Measurements from ENCODE around the gene EXD3. TPM values are rescaled to one million over a fixed set of nuclear protein-coding genes. Genes with fewer than 3 reads are reported as not detected.

Gene EXD3
- total and polyA plus RNA-seq, 5 donors, result 7.9 to 14.6 (median 12.6) TPM

- Histone ChIP-seq H3K4me3 (ENCODE audit: low read length) (no peak overlapping the region), H3K4me1 (ENCODE audit: control insufficient read depth, insufficient read depth, low read length) (no peaks in the 10 kb centered on the region), H3K27ac (ENCODE audit: low read length) (no peak overlapping the region), H3K27me3 (ENCODE audit: control insufficient read depth, insufficient read depth) (no peaks in the 10 kb centered on the region), H3K9me3 (ENCODE audit: control insufficient read depth, low read length) (no peaks in the 10 kb centered on the region)
- DNase-seq, result no peak
- WGBS, result 92% methylated on average over 5 of the region's 5 CpGs
- intact Hi-C loops (cut with DNase I), result no loop called here
- no peak for ATAC-seq
Observed at GRCh38 chr9:137359850-137360249, 63.1 kb downstream of the EXD3 start.

GRCh38 chr9:137358126-137358525 lies 64.8 kb downstream of the EXD3 start:
- no peaks in the 10 kb centered on the region for H3K4me1 ChIP-seq (ENCODE audit: control insufficient read depth, insufficient read depth, low read length)
- H3K27me3 ChIP-seq (ENCODE audit: control insufficient read depth, insufficient read depth), result no peaks in the 10 kb centered on the region
- no peak overlapping the region for H3K27ac ChIP-seq (ENCODE audit: low read length)
- intact Hi-C loops (cut with DNase I), result no loop called here
- ATAC-seq (no peak), DNase-seq (peak in 1 of 3 donors; percentile 38)
- H3K9me3 ChIP-seq (ENCODE audit: control insufficient read depth, low read length), result no peaks in the 10 kb centered on the region
- H3K4me3 ChIP-seq (ENCODE audit: low read length), result no peak overlapping the region
- 96% methylated on average over 10 of the region's 10 CpGs for WGBS

GRCh38 chr9:137357166-137357565 lies 65.8 kb downstream of the EXD3 start:
- DNase-seq (no peak), ATAC-seq (no peak)
- no peak overlapping the region for H3K27ac ChIP-seq (ENCODE audit: low read length)
- intact Hi-C loops (cut with DNase I), result no loop called here
- 86% methylated on average over 4 of the region's 4 CpGs for WGBS
- no peaks in the 10 kb centered on the region for H3K9me3 ChIP-seq (ENCODE audit: control insufficient read depth, low read length)
- H3K27me3 ChIP-seq (ENCODE audit: control insufficient read depth, insufficient read depth), result no peaks in the 10 kb centered on the region
- no peak overlapping the region for H3K4me3 ChIP-seq (ENCODE audit: low read length)
- H3K4me1 ChIP-seq (ENCODE audit: control insufficient read depth, insufficient read depth, low read length), result no peaks in the 10 kb centered on the region

- 89% methylated on average over 18 of the region's 18 CpGs for WGBS
- no peaks in the 10 kb centered on the region for H3K4me1 ChIP-seq (ENCODE audit: control insufficient read depth, insufficient read depth, low read length)
- no peaks in the 10 kb centered on the region for H3K27me3 ChIP-seq (ENCODE audit: control insufficient read depth, insufficient read depth)
- DNase-seq (peak in 1 of 3 donors; percentile 41), ATAC-seq (no peak)
- intact Hi-C loops (cut with DNase I), result no loop called here
- no peak overlapping the region for H3K4me3 ChIP-seq (ENCODE audit: low read length)
- no peak overlapping the region for H3K27ac ChIP-seq (ENCODE audit: low read length)
- no peaks in the 10 kb centered on the region for H3K9me3 ChIP-seq (ENCODE audit: control insufficient read depth, low read length)
Observed at GRCh38 chr9:137355761-137356365, 67.1 kb downstream of the EXD3 start.

- WGBS, result 93% methylated on average over 29 of the region's 30 CpGs
- no peak overlapping the region for H3K4me3 ChIP-seq (ENCODE audit: low read length)
- H3K4me1 ChIP-seq (ENCODE audit: control insufficient read depth, insufficient read depth, low read length), result no peaks in the 10 kb centered on the region
- H3K27ac ChIP-seq (ENCODE audit: low read length), result no peak overlapping the region
- no peak for DNase-seq
- no peaks in the 10 kb centered on the region for H3K27me3 ChIP-seq (ENCODE audit: control insufficient read depth, insufficient read depth)
- H3K9me3 ChIP-seq (ENCODE audit: control insufficient read depth, low read length), result no peaks in the 10 kb centered on the region
- intact Hi-C loops (cut with DNase I), result no loop called here
- ATAC-seq, result no peak
Observed at GRCh38 chr9:137354845-137355760, 67.9 kb downstream of the EXD3 start.

GRCh38 chr9:137354153-137354844 lies 68.7 kb downstream of the EXD3 start:
- no peaks in the 10 kb centered on the region for H3K4me1 ChIP-seq (ENCODE audit: control insufficient read depth, insufficient read depth, low read length)
- H3K4me3 ChIP-seq (ENCODE audit: low read length), result no peak overlapping the region
- ATAC-seq (peak; percentile 3 to 8), DNase-seq (peak in 1 of 3 donors; percentile 60)
- intact Hi-C loops (cut with DNase I), result no loop called here
- H3K27ac ChIP-seq (ENCODE audit: low read length), result peak overlapping the region; percentile 40
- H3K9me3 ChIP-seq (ENCODE audit: control insufficient read depth, low read length), result no peaks in the 10 kb centered on the region
- no peaks in the 10 kb centered on the region for H3K27me3 ChIP-seq (ENCODE audit: control insufficient read depth, insufficient read depth)
- WGBS, result 89% methylated on average over 28 of the region's 28 CpGs

- no peaks in the 10 kb centered on the region for H3K27me3 ChIP-seq (ENCODE audit: control insufficient read depth, insufficient read depth)
- intact Hi-C loops (cut with DNase I), result no loop called here
- ATAC-seq (peak; percentile 63 to 77), DNase-seq (peak; percentile 64 to 85 (median 84))
- peak overlapping the region; percentile 40 for H3K27ac ChIP-seq (ENCODE audit: low read length)
- no peaks in the 10 kb centered on the region for H3K9me3 ChIP-seq (ENCODE audit: control insufficient read depth, low read length)
- H3K4me1 ChIP-seq (ENCODE audit: control insufficient read depth, insufficient read depth, low read length), result no peaks in the 10 kb centered on the region
- H3K4me3 ChIP-seq (ENCODE audit: low read length), result no peak overlapping the region
- WGBS, result 81% methylated on average over 43 of the region's 43 CpGs
Observed at GRCh38 chr9:137353223-137354152, 69.5 kb downstream of the EXD3 start.

GRCh38 chr9:137352511-137353222 lies 70.3 kb downstream of the EXD3 start:
- WGBS, result 90% methylated on average over 26 of the region's 26 CpGs
- no peaks in the 10 kb centered on the region for H3K27me3 ChIP-seq (ENCODE audit: control insufficient read depth, insufficient read depth)
- ATAC-seq, result no peak
- H3K9me3 ChIP-seq (ENCODE audit: control insufficient read depth, low read length), result no peaks in the 10 kb centered on the region
- intact Hi-C loops (cut with DNase I), result no loop called here
- H3K4me3 ChIP-seq (ENCODE audit: low read length), result no peak overlapping the region
- DNase-seq, result peak in 1 of 3 donors; percentile 66
- no peaks in the 10 kb centered on the region for H3K4me1 ChIP-seq (ENCODE audit: control insufficient read depth, insufficient read depth, low read length)
- H3K27ac ChIP-seq (ENCODE audit: low read length), result no peak overlapping the region

- intact Hi-C loops (cut with DNase I), result no loop called here
- ATAC-seq, result no peak
Observed at GRCh38 chr9:137351781-137352501, 71.0 kb downstream of the EXD3 start.

More at GRCh38 chr9:137351781-137352501, 71.0 kb downstream of the EXD3 start:
- Histone ChIP-seq H3K4me1 (ENCODE audit: control insufficient read depth, insufficient read depth, low read length) (no peaks in the 10 kb centered on the region), H3K9me3 (ENCODE audit: control insufficient read depth, low read length) (no peaks in the 10 kb centered on the region), H3K27me3 (ENCODE audit: control insufficient read depth, insufficient read depth) (no peaks in the 10 kb centered on the region), H3K4me3 (ENCODE audit: low read length) (no peak overlapping the region), H3K27ac (ENCODE audit: low read length) (no peak overlapping the region)
- WGBS, result 92% methylated on average over 23 of the region's 23 CpGs
- DNase-seq, result no peak

Measured in right cardiac atrium (tissue), 5 donors.